ENCODE measurements around the gene CCR1. TPM values are rescaled to one million over a fixed set of nuclear protein-coding genes. Genes with fewer than 3 reads are reported as not detected.
"Not testable (repeated sequence)": the region's sequence is repeated elsewhere in the genome, so short reads cannot be mapped to it uniquely, and the experiment has no call there.

The CCR1 gene
- total RNA-seq, 1 experiment from 2014 or later: 0.10 TPM

DNA sequence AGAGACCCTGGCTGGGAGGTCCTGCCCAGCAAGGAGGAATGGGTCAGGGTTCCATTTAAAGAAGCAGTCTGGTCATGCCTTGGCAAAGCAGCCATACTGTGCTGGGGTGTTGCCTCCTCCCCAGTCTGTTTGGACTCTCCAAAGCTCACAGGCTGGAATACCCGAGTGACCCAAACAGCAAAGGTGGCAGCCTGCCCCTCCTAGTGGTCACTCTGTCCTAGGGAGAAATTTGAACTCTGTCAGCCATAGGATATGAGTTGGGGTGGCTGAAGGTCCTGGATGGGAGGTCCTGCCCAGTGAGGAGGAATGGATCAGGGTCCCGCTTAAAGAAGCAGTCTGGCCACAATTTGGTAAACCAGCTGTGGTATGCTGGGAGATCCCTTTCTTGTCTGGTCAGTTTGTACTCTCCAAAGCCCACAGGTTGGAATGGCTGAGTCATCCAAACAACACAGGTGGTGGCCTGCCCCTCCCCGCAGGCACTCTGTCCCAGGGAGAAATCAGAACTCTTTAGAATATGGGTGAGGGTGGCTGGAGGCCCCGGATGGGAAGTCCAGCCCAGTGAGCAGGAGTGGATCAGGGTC is 45.0 kb downstream of the CCR1 start (continued):
- TF ChIP-seq EZH2 (IDR thresholded peaks at IDR 0.05) (no peak), SIN3A (IDR thresholded peaks at IDR 0.05; ENCODE audit: low read depth) (no peak), EGR1 (IDR thresholded peaks at IDR 0.05; ENCODE audit: low read depth) (no peak), SP1 (IDR thresholded peaks at IDR 0.05; ENCODE audit: low read depth) (peak; percentile 71), CEBPB (IDR thresholded peaks at IDR 0.05; ENCODE audit: low read depth) (no peak), SRF (IDR thresholded peaks at IDR 0.05; ENCODE audit: low read depth) (no peak), EZH2phosphoT487 (IDR thresholded peaks at IDR 0.05; ENCODE audit: borderline replicate concordance) (no peak), FOSL1 (IDR thresholded peaks at IDR 0.05; ENCODE audit: low read depth) (peak; percentile 92), POLR2AphosphoS5 (IDR thresholded peaks at IDR 0.05; ENCODE audit: low read depth, low read length) (peak; percentile 51), ELF1 (IDR thresholded peaks at IDR 0.05; ENCODE audit: borderline replicate concordance, low read depth) (no peak)
- TF ChIP-seq, protein P1, sequence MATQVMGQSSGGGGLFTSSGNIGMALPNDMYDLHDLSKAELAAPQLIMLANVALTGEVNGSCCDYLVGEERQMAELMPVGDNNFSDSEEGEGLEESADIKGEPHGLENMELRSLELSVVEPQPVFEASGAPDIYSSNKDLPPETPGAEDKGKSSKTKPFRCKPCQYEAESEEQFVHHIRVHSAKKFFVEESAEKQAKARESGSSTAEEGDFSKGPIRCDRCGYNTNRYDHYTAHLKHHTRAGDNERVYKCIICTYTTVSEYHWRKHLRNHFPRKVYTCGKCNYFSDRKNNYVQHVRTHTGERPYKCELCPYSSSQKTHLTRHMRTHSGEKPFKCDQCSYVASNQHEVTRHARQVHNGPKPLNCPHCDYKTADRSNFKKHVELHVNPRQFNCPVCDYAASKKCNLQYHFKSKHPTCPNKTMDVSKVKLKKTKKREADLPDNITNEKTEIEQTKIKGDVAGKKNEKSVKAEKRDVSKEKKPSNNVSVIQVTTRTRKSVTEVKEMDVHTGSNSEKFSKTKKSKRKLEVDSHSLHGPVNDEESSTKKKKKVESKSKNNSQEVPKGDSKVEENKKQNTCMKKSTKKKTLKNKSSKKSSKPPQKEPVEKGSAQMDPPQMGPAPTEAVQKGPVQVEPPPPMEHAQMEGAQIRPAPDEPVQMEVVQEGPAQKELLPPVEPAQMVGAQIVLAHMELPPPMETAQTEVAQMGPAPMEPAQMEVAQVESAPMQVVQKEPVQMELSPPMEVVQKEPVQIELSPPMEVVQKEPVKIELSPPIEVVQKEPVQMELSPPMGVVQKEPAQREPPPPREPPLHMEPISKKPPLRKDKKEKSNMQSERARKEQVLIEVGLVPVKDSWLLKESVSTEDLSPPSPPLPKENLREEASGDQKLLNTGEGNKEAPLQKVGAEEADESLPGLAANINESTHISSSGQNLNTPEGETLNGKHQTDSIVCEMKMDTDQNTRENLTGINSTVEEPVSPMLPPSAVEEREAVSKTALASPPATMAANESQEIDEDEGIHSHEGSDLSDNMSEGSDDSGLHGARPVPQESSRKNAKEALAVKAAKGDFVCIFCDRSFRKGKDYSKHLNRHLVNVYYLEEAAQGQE (IDR thresholded peaks at IDR 0.05; ENCODE audit: low read depth): no peak
- TF ChIP-seq, protein P2, sequence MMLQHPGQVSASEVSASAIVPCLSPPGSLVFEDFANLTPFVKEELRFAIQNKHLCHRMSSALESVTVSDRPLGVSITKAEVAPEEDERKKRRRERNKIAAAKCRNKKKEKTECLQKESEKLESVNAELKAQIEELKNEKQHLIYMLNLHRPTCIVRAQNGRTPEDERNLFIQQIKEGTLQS (IDR thresholded peaks at IDR 0.05): no peak
- TF ChIP-seq, protein P3, sequence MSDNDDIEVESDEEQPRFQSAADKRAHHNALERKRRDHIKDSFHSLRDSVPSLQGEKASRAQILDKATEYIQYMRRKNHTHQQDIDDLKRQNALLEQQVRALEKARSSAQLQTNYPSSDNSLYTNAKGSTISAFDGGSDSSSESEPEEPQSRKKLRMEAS (IDR thresholded peaks at IDR 0.05): no peak

DNA sequence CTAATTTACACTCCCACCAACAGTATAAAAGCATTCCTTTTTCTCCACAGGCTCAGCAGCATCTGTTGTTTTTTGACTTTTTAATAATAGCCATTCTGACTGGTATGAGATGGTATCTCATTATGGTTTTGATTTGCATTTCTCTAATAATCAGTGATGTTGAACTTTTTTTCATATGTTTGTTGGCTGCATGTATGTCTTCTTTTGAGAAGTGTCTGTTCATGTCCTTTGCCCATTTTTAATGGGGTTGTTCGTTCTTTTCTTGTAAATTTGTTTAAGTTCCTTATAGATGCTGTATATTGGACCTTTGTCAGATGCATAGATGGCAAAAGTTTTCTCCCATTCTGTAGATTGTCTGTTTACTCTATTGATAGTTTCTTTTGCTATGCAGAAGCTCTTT is 50.4 kb downstream of the CCR1 start:
- intact Hi-C loops (cut with micrococcal nuclease); RAD21 ChIA-PET (ENCODE audit: low non-redundant PET in 1 of 2, low total read pairs in 2 of 2, uncharacterized antibody in 2 of 2, unreplicated experiment in 2 of 2); POLR2A ChIA-PET; ATAC-seq; H3K9me3 ChIP-seq (ENCODE audit: control insufficient read depth in 1 of 2, insufficient read depth in 1 of 2, low read depth in 1 of 2, low read length in 2 of 2); CTCF ChIA-PET; H3K4me3 ChIP-seq (replicated peaks in 1 of 2; ENCODE audit: low read depth in 1 of 2, low read length in 2 of 2); BruUV-seq (replicated peaks); H3K79me2 ChIP-seq (ENCODE audit: insufficient read depth, low read length); H3K9me2 ChIP-seq (ENCODE audit: insufficient read depth); H3K9ac ChIP-seq (ENCODE audit: low read length); H3K27me3 ChIP-seq (ENCODE audit: insufficient read depth, low read length); H3K27ac ChIP-seq (ENCODE audit: low read depth, low read length); H3K4me2 ChIP-seq (ENCODE audit: low read length); H3K36me3 ChIP-seq (ENCODE audit: control insufficient read depth in 1 of 2, insufficient read depth in 2 of 2, low read length in 2 of 2); H2AFZ ChIP-seq (ENCODE audit: low read depth, low read length, poor library complexity, severe bottlenecking); H3K4me1 ChIP-seq (ENCODE audit: control insufficient read depth in 1 of 2, insufficient read depth in 2 of 2, low read length in 2 of 2); DNase-seq (ENCODE audit: low read depth, low spot score); H4K20me1 ChIP-seq (ENCODE audit: insufficient read depth): not testable (repeated sequence)

All from HCT116 (cell line).